HAP-1 (cell line): Measurements from ENCODE around the gene TMEM33.
"Not testable (repeated sequence)": the region's sequence is repeated elsewhere in the genome, so short reads cannot be mapped to it uniquely, and the experiment has no call there.

Source experiments
- DNase-seq, 2 experiments: peaks; one replicate each; pipeline ENCODE4 v3.0.0-alpha.2; 2016 to 2020; ENCODE audit warnings: low spot score in 2 of 2
- H3K27me3 ChIP-seq: fragments of 250-450 bp; sonication (Bioruptor Pico); 2 replicates; pipeline ENCODE4 v1.5.1; 2020; ENCODE audit warnings: low read depth, mild to moderate bottlenecking, moderate library complexity
- H3K36me3 ChIP-seq: fragments of 250-450 bp; sonication (Bioruptor Pico); replicated peaks from 2 replicates; pipeline ENCODE4 v1.5.1; 2020; ENCODE audit warnings: mild to moderate bottlenecking
- H3K4me1 ChIP-seq: fragments of 250-450 bp; sonication (Bioruptor Pico); 2 replicates; pipeline ENCODE4 v1.5.1; 2020; ENCODE audit warnings: mild to moderate bottlenecking
- H3K4me3 ChIP-seq: fragments of 250-450 bp; sonication (Bioruptor Pico); 2 replicates; pipeline ENCODE4 v1.5.1; 2020; ENCODE audit warnings: mild to moderate bottlenecking, moderate library complexity
- H3K9me3 ChIP-seq: fragments of 250-450 bp; sonication (Bioruptor Pico); 2 replicates; pipeline ENCODE4 v1.5.1; 2020; ENCODE audit warnings: mild to moderate bottlenecking, moderate library complexity
- in situ Hi-C: fragments of 300-500 bp; cut with MboI; formaldehyde crosslinking; loops from 3 replicates; pipeline ENCODE4 v1.14.3; 2020; ENCODE audit warnings: low sequenced_read_pairs, inconsistent platforms, mixed read lengths

Gene TMEM33

DNA sequence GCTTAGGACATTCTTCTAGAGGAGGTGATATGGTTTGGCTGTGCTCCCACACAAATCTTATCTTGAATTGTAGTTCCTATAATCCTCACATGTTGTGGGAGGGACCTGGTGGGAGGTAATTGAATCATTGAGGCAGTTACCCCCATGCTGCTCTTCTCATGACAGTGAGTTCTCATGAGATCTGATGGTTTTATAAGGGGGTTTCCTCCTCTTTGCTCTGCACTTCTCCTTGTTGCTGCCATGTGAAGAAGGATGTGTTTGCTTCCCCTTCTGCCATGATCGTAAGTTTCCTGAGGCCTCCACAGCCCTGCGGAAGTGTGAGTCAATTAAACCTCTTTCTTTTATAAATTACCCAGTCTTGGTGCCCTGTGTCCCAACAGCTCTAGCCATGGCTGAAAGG lies 14.8 kb upstream of the TMEM33 start:
- H3K4me3 ChIP-seq, in situ Hi-C loops: not testable (repeated sequence)

DNA sequence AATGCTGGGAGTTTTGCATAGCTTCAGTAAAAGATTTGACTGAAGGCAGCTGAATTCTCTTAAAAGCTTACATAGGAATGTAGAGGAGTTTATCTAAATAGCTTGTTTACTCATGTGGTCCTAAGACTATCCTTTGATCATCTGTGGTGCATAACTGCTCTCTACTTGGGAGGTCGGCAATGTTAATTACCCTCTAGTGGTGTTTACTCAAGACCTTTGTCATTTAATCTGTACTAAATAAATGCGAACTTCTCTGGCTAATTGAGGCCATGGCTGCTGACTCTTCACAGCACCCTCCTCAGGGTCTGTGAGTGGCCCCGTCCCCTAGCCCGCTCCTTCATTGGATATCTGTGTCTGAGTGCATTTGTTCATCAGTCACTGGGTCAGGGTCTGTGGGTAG lies 13.8 kb upstream of the TMEM33 start:
- in situ Hi-C loops, result no loop called here
- H3K36me3 ChIP-seq, result no peaks in the 10 kb centered on the region
- no peaks in the 10 kb centered on the region for H3K27me3 ChIP-seq
- H3K4me3 ChIP-seq, result no peak overlapping the region
- no peak for DNase-seq
- peaks cover 4% of the 10 kb centered on the region; the same call in 1 of the 2 replicates for H3K9me3 ChIP-seq
- peaks cover 5% of the 10 kb centered on the region for H3K4me1 ChIP-seq

More for the DNA sequence above, 14.8 kb upstream of the TMEM33 start:
- not testable (repeated sequence) for H3K27me3 ChIP-seq, H3K36me3 ChIP-seq, H3K4me1 ChIP-seq, DNase-seq, H3K9me3 ChIP-seq

DNA sequence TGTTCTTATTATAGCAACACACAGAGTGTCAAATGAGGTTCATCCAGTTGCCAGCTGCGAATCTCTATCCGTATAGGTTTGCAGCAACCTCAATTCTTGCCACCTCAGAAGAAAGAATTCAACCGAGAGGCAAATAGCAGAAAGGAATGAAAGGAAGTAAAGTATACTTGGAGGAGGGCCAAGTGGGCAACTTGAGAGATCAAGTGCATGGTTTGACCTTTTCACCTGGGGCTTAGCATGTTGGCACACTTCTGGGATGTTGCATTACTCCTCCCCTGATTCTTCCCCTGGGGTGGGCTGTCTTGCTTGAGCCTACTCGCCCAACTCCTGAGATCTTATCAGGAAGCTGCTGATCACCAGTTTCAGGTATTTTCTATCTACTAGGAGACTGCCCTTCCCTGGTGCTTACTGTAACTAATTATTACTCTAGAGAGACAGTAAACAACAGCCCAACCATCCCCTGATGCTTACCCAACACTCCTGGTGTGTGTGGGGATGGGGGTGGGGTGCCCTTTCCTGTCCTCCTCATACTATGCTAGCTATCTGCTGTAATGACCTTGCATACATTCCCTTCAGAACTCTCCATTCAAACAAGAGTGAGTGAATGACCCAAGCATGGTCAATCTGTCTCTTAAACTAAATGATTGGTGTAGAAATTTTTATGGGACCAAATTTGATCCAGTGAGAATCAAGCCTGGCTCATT lies 7.3 kb upstream of the TMEM33 start:
- in situ Hi-C loops, result no loop called here
- H3K27me3 ChIP-seq, result no peaks in the 10 kb centered on the region
- no peak for DNase-seq
- H3K36me3 ChIP-seq, result no peaks in the 10 kb centered on the region
- no peaks in the 10 kb centered on the region for H3K9me3 ChIP-seq
- peaks cover 26% of the 10 kb centered on the region for H3K4me1 ChIP-seq
- no peak overlapping the region for H3K4me3 ChIP-seq

DNA sequence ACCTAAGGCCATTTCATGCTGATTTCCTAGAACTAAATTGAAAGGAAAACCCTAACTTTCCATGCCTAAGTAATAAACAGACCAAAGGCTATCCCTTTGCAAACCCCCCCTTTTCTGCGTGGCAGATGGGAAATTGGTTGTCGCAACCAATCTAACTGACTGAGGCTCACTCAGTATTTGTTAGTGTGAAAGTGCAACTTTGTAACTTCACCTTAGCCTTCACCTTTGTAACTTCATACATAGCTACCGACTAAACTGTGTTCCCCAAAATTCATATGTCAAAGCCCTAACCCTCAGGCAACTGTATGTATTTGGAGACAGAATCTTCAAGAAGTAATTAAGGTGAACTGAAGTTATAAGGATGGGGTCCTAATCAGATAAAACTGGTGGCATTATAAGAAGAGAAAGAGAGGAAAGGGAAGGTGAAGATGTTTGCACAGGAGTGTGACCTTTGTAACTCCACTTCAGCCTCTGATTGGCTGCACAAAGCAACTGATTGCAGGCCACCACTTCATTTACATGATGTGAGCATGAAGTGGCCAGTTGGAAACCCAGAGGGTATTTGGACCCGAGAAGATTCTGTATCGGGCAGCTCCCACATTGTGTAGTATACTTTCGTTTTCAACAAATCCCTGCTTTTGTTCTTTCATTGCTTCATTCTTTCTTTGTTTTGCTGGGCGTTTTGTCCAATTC lies 4.9 kb upstream of the TMEM33 start:
- Histone ChIP-seq H3K4me3 (no peak overlapping the region; the same call in 1 of the 2 replicates), H3K4me1 (peaks cover 26% of the 10 kb centered on the region), H3K27me3 (no peaks in the 10 kb centered on the region), H3K9me3 (no peaks in the 10 kb centered on the region), H3K36me3 (no peaks in the 10 kb centered on the region)
- DNase-seq, result peak; percentile 67 to 69
- in situ Hi-C loops, result no loop called here

DNA sequence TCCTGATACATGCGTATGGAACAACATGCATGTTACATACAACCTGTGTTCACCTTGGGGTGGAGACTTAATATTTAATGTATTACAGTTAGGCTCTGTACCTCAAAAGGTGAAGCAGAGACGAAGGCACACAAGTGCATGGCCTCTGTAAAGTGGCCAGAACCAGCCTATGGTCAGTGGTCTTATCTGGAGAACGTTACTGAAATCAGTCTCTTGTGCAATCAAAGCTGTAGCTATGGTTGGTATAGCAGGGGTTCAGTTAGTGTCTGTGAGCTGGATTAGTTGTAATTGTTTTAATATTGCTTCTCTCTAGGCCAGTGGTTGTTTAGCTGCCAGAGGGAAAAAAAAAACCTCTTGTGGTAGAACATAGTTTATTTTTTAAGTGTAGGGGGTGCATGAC lies 2.2 kb upstream of the TMEM33 start:
- DNase-seq, result no peak
- Histone ChIP-seq H3K4me1 (peaks cover 33% of the 10 kb centered on the region), H3K36me3 (peaks cover 1% of the 10 kb centered on the region), H3K9me3 (no peaks in the 10 kb centered on the region), H3K27me3 (no peaks in the 10 kb centered on the region), H3K4me3 (no peak overlapping the region)
- in situ Hi-C loops, result no loop called here

DNA sequence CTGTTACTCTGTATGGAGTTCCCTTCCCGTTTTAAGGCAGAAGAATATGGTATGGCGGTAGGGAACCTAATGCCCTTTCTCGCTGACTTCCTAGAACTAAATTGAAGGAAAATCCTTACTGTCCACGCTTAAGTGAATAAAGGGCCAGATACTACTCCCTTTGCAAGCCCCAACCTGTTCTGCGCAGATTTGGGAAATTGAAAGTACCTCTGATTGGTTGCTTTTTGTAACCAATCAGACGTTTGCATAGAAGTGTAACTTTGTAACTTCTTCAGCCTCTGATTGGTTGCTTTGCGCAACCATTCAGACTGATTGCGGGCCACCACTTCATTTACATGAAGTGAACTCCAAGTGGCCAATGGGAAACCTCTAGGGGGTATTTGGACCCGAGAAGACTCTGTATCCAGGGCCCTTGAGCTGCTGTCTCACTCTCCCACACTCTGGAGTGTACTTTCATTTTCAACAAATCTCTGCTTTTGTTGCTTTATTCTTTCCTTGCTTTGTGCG lies 1.2 kb upstream of the TMEM33 start:
- H3K27me3 ChIP-seq, result no peaks in the 10 kb centered on the region
- in situ Hi-C loops, result no loop called here
- no peak for DNase-seq

DNA sequence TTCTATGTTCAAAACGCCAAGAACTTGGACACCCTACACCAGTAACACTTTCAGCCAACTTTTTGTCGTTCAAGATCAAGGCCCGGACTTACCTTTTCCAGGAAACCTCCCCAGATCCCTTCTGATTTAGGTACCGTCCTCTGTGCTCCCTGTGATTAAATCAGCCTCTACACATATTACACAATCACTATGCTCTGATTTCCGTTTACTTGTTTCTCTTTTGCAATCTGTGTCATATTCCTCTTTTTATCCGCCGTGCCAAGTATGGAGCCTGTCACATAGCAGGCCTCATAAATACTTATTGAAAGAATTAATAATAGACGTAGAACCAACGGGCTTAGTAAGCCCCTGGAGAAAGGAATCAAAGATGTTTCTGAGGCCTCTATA lies 722 bp upstream of the TMEM33 start:
- H3K9me3 ChIP-seq, result no peaks in the 10 kb centered on the region
- DNase-seq, result no peak
- H3K4me1 ChIP-seq, result peaks cover 44% of the 10 kb centered on the region
- H3K4me3 ChIP-seq, result peak overlapping the region; percentile 78
- H3K27me3 ChIP-seq, result no peaks in the 10 kb centered on the region
- peaks cover 16% of the 10 kb centered on the region for H3K36me3 ChIP-seq
- in situ Hi-C loops, result no loop called here

More for the DNA sequence above, 1.2 kb upstream of the TMEM33 start:
- H3K36me3 ChIP-seq, result peaks cover 11% of the 10 kb centered on the region
- H3K4me3 ChIP-seq, result no peak overlapping the region
- peaks cover 43% of the 10 kb centered on the region for H3K4me1 ChIP-seq
- H3K9me3 ChIP-seq, result no peaks in the 10 kb centered on the region

DNA sequence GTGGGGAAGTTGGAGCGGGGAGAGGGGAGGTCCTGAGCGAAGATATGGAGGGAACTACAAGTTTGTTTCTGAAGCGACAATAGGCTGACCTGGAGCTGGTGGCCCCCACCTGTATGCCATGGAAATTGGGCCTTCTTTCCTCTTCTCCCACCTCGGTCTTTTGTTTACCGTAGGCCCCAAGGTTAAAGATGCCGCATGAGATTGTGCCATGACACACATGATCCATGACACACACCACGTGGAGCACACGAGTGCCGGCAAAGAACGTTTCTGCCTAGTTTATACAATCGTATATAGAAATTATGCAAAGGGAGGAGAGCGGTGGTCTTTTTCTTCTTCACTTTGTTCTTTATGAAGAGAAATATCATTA lies 408 bp downstream of the TMEM33 start:
- in situ Hi-C loops, result no loop called here
- Histone ChIP-seq H3K27me3 (no peaks in the 10 kb centered on the region), H3K9me3 (no peaks in the 10 kb centered on the region), H3K36me3 (peaks cover 19% of the 10 kb centered on the region), H3K4me3 (peak overlapping the region; percentile 78), H3K4me1 (peaks cover 35% of the 10 kb centered on the region)
- no peak for DNase-seq

DNA sequence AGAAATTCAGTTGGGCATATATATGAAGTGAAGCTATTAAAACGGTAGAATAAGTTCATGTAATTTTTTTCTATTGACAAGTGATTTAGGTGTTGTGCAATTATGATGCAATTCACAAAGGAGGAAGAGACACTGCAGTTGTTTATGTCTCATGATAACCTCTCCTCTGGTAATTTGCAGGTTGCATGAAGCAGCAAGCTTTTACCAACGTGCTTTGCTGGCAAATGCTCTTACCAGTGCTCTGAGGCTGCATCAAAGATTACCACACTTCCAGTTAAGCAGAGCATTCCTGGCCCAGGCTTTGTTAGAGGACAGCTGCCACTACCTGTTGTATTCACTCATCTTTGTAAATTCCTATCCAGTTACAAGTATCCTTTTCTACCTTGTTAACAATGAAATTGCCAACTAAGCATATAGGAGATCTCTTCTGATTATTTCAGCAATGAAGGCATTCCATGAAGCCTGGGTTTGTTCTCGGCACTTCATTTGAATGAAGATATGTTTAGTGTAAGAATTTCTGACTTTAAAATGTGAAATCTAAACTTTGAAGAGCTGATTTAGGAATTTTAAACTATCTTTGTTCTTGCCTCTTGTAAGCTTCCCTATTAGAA lies 3.9 kb downstream of the TMEM33 start:
- DNase-seq, result peak in 1 of 2 experiments; percentile 34
- Histone ChIP-seq H3K27me3 (no peaks in the 10 kb centered on the region), H3K4me3 (no peak overlapping the region), H3K36me3 (peaks cover 36% of the 10 kb centered on the region), H3K9me3 (no peaks in the 10 kb centered on the region), H3K4me1 (peaks cover 51% of the 10 kb centered on the region)
- in situ Hi-C loops, result no loop called here

DNA sequence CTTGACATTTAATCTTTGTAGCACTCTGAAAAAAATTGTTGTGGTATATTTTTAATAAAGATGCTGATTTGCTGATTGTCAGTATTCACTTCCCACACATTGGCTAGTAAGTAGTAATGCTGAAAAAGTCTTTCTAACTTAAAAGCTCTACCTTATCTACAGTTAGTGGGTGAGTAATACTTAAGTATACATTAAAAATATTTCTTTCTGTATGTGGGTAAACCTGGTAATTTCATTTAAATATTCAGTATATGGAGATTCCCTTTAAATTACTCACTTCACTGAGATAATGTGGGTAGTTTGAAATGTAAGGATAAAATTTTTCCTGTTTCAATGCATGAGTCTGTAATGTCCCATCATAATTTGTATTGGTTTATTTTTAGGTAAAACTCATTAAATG lies 5.6 kb downstream of the TMEM33 start:
- peaks cover 64% of the 10 kb centered on the region for H3K4me1 ChIP-seq
- H3K36me3 ChIP-seq, result peaks cover 48% of the 10 kb centered on the region
- no peak for DNase-seq
- no peak overlapping the region for H3K4me3 ChIP-seq
- in situ Hi-C loops, result no loop called here
- H3K27me3 ChIP-seq, result no peaks in the 10 kb centered on the region
- H3K9me3 ChIP-seq, result no peaks in the 10 kb centered on the region

DNA sequence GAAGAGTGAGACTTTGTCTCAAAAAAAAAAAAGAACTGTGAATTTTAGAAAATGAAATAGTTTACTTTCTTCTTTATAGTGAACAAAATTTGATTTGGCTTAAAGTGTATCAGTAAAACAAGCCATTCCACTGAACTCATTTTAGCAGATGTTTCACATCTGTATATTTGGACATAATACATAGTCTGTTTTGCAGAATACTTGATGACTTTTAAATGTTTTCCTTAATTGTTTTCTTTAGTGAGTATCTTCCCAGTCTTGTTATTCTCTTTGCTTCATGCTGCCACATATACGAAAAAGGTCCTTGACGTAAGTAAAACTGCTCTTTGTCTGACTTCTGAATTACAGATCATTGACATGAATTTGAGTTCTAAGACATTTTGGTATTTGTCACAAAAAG lies 8.3 kb downstream of the TMEM33 start:
- Histone ChIP-seq H3K4me1 (peaks cover 55% of the 10 kb centered on the region), H3K9me3 (no peaks in the 10 kb centered on the region), H3K36me3 (peaks cover 63% of the 10 kb centered on the region), H3K4me3 (no peak overlapping the region), H3K27me3 (no peaks in the 10 kb centered on the region)
- DNase-seq, result no peak
- in situ Hi-C loops, result no loop called here

DNA sequence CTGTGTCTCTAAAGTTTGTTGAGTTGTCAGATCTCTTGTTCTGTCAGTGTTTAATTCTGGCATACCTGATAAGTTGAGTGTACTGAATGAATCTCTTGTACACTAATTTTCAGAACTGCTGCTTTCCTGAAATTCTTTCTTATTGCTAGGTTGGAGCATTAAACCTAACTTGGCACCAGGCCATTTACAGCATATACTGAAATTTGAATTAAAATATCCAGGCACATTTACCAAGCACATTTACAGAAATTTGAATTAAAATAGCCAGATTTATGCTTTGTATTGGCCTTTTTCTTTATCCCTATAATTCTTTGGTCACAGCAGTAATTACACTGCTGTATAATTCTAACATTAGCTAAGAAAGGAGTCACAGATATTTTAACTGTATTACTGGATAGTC lies 8.9 kb downstream of the TMEM33 start:
- Histone ChIP-seq H3K4me3 (no peak overlapping the region), H3K4me1 (peaks cover 49% of the 10 kb centered on the region), H3K36me3 (peaks cover 58% of the 10 kb centered on the region), H3K27me3 (no peaks in the 10 kb centered on the region), H3K9me3 (no peaks in the 10 kb centered on the region)
- peak; percentile 67 to 90 for DNase-seq
- in situ Hi-C loops, result no loop called here

DNA sequence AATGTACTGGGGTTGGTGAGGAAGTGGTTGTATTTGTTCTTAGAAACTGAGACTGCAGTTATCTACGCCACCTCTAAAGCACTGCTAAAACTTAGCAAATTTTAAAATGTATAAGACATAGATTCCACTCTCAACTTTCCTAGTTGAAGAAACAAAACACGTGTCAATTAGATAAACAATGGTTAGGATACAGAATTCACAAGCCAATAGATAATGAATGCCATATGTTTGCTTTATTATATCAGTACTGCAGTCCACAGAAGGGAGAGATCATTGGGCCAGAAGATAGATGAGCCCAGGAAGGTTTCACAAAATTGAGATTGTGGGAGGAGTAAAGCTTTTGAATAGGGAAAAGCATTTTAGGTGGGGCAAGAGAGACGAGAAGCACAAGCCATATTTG lies 14.3 kb downstream of the TMEM33 start:
- DNase-seq, result no peak
- H3K4me3 ChIP-seq, result no peak overlapping the region
- peaks cover 31% of the 10 kb centered on the region for H3K4me1 ChIP-seq
- H3K36me3 ChIP-seq, result peaks cover 81% of the 10 kb centered on the region
- in situ Hi-C loops, result no loop called here
- H3K27me3 ChIP-seq, result no peaks in the 10 kb centered on the region
- H3K9me3 ChIP-seq, result no peaks in the 10 kb centered on the region

DNA sequence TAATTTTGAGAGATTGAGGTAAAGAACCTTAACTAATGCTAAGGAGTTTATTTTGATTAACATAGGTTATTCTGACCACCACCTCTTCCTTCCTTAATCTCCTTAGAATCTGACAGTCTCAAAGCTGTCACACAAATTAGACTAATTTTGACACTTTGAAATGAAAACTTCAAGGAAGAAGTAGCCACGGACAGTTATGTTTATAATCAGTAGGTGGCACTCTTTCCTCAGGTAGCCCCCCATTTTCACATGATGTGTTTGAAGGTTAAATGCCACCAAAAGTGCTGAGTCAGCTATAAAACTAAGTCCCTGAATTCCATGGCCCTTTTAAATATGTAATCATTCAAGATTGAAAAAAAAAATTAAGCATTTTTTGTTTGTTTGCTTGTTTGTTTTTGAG lies 22.4 kb downstream of the TMEM33 start:
- H3K4me1 ChIP-seq, result peaks cover 15% of the 10 kb centered on the region
- H3K27me3 ChIP-seq, result no peaks in the 10 kb centered on the region
- DNase-seq, result peak; percentile 28 to 40
- in situ Hi-C loops, result loop anchor here (25.0 kb wide), 1 partner anchor 580 kb away; no protein-coding TSS in a partner anchor
- no peaks in the 10 kb centered on the region for H3K9me3 ChIP-seq
- H3K4me3 ChIP-seq, result no peak overlapping the region
- H3K36me3 ChIP-seq, result peaks cover 24% of the 10 kb centered on the region
